Ecto neural progenitor cell (in vitro differentiated cells): ENCODE data around the gene MESD.

Experiments
- DNase-seq: peaks from one replicate; pipeline ENCODE4 v3.0.0-alpha.2; 2018; ENCODE audit warnings: low spot score

MESD gene

GRCh38 chr15:80989518-80990478, at the start of gene MESD:
TSS of gene MESD (minus strand) at chr15:80989819. CDS start at chr15:80989791, 28 bp downstream.
- DNase-seq = peak; percentile 98

DNA sequence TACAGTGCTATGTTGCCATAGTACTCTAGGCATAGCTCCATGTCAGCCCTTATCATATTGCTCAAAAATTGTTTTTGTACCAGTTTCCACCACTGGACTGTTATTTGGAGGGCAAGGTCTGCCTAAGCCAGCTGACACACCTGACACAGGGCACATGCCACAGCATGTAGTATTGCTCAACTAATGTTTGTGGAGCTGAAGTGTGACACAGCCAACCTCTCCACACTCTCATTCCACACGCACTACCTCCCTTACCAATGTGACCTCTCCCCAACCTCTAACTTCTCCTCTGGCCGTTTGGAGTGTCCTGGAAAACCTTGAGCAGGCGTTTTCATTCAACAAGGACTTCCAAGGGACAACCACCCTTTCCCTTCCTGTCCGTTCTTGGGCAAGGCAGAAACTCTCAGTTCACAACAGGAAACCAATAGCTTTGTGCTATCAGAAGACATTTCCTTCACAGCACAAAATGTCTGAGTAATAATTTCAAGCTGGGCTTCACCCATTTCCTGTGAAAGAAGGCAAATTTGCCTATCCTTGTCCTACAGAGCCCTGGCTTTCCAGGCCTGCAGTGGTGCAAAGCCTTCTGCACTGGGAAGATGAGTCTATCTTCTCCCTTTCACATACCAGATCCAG, 49.5 kb upstream of the MESD start:
- no peak for DNase-seq

DNA sequence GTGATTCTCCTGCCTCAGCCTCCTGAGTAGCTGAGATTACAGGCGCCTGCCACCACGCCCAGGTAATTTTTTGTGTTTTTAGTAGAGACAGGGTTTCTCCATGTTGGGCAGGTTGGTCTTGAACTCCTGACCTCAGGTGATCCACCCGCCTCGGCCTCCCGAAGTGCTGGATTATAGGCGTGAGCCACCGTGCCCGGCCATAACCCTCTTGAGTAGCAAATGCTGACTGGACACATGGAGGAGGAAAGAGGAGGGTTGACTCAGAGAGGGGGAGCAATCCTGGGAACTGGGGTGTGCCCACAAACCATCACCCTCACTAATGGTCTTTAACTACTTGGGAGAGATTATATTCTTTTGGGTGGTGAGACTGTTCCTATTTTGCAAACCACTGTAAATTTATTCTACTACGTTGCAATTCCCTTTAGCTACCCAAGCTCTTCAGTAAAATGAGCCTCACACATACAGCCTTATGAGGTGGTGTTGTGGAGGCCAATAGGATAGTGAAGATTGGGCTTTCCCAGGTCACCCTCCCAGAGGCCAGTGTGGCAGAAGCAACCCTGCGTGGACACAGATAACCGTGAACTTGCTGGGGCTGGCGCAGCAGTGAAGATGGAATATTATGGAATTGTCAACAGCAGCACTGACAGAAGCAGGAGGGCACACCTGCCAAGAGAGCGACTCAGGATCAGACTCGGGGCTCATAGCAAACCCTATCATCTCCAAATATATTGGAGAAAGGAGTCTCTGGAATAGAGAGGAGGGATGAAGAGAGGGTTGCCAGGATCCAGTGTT, 48.5 kb upstream of the MESD start:
- no peak for DNase-seq

GRCh38 chr15:81033508-81033907, 43.9 kb upstream of the MESD start:
- DNase-seq = no peak

- no peak for DNase-seq
These were observed 43.2 kb upstream of the MESD start for GRCh38 chr15:81032818-81033217.

- no peak for DNase-seq
These were observed 42.7 kb upstream of the MESD start for GRCh38 chr15:81032355-81032754.

DNA sequence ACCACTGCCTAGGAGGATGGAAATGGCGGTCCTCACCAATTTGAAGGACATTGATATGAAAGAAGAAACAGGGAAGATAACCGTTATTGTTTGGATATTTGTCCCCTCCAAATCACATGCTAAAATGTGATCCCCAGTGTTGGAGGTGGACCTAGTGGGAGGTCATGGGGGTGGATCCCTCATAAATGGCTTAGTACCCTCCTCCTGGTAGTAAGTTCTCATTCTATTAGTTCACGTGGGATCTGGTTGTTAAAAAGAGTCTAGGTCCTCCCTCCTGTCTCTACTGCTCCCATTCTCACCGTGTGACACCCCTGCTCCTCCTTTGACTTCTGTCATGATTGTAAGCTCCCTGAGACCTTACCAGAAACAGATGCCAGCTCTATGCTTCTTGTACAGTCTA, 41.6 kb upstream of the MESD start:
- DNase-seq = no peak

GRCh38 chr15:81030301-81030750, 40.7 kb upstream of the MESD start:
- DNase-seq = no peak

DNA sequence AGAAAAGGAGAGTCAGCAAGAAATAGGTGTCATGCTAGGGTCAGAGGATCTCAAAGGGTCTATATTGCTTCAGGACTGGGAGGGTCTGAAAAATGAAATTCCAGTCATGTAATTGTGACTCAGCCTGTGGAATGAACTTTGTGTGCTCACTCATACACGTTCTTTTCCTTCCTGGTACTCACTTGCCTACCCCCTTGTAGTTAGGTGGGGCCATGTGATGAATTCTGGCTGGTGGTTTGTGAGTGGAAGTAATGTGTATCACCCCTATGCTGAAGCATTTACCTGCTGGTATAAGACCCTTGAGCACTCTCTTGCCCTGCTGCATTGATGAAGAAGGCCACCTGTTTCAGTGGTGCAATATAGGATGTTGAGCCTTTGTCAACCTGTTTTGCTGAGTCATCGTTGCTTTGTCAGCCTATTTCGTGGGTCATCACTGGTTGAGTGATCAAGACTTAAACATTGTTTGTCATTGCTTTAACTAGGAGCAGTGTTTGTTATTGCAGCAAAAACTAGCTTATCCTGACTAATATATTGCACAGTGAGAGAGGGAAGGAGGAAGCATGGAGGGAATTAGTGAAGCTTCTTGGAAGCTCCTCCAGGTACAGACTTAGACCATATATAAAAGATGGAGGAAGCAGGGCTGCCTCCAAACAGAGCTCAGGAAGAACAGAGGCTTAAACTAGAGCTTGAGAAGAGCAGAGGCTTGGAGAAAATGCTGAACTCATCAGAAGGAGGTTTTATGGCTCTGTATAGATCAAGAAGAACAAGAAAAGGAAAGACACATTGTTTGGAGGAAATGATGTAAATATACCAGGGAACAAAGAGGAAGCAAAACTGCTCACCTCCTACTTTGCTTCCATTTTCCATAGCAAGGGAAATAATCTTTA, 40.0 kb upstream of the MESD start:
- DNase-seq = no peak

DNA sequence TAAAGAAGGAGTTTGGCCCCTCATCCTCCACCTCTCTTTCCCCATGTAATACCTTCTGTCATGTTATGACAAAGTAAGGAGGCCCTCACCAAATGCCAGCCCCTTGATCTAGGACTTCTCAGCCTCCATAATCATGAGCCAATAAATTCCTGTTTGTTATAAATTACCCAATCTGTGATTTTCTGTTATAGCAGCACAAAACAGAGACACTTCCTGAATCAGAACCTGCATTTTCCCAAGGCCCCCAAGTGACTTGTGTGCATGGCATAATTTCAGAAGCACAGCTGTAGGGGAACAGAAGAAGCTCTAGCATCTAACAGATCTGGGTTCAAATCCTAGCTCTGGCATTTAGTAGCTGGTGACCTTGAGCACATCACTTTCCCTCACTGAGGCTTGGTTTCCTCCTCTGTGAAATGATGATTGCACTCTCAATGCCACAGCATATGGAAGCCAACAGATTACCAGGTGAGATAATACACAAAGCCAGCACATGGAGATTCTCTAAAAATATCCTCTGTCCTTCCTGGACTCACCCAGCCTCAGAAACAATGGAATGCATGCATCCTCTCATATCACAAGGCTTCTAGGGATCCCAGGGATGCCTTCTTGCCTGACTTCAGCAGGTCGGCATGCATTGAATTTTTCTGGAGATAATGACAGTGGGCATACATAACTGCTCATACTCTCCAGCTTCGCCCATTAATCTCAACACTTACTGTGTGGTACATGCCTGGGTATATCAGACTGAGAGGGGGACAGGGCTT, 37.4 kb upstream of the MESD start:
- DNase-seq = no peak

DNA sequence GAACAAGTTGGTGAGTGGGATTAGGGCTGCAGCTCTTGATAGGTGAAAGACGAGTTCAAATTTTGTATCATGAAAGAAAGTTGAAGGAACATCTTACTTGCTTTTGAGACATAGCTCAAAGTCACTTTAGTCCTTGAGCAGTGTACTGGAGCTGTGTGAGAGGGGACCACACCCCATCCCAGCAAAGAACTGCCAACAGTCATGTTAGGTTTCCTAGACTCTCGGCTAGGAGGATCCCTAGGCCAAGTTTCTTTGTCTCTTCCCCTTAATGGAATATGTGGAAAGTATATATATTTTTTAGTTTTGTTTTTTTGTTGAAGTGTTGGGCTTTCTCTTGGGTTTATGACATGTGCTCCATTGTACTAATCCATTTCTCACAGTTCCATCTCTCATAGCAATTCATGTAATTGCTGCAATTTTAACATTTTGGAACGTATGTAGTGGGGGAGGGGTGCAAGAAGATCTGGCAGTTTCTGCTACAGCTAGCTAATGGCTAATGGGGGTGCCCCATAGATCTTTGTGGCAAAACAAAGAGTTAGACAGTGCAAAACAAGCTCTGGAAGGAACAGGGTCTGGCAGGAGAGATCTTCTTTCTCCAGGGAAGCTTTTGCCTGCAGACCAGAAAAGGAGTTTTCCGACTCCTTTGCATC, 36.2 kb upstream of the MESD start:
- DNase-seq = no peak

- DNase-seq = no peak
These were observed 35.3 kb upstream of the MESD start for GRCh38 chr15:81024936-81025335.

- no peak for DNase-seq
These were observed 34.8 kb upstream of the MESD start for GRCh38 chr15:81024265-81024872.

- DNase-seq = no peak
These were observed 34.1 kb upstream of the MESD start for GRCh38 chr15:81023483-81024264.

DNA sequence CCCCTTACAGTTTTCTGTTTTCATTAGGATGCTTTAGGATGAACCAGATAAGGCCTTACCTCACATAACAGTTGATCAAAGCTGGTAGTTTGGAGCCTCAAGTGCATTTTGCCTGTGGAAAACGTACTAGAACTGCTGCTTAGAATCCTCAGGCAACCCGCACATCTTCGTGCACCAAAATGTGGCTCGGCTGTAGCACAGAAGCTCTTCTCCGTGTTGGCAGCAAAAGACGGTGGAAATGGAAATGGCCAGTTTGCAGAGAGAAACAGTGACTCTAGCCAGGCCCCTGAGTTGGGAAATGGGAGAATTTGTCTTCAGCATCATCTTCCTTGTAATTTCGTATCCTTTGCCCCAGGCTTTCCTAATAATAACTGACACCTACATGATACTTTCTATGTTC, 31.7 kb upstream of the MESD start:
- DNase-seq = no peak

- DNase-seq = no peak
These were observed 28.6 kb upstream of the MESD start for GRCh38 chr15:81018197-81018596.

DNA sequence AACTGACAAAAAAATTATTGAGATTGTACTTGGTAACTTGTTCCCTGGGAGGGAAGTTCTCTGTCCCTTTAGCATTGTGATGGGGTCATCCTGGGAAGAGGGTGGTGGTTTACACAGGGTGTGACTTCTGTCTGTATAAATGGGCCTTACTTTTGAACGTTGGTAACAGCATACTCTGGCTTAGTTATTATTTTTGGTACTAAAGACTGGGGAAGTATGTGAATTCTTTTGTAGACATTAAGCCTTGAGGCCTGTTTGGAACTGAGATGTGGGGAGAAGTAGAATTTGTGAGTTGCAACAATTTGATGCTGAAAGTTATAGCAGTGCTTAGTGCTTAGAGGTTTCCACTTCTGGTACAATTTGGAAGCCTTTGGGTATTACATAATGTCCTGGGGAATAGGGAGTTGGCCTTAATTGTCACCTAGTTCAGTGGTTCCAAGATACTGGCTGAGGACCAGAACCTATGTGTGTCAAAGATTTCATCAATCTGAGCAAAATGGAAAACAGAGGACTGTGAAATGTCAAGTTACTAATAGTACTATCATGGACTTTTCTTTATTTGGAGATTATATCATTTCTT, 27.0 kb upstream of the MESD start:
- no peak for DNase-seq
